Jurkat, Clone E6-1 (cell line): ENCODE data around the gene SOX3.

Experiments used
- DNase-seq: peaks from one replicate; pipeline ENCODE4 v3.0.0-alpha.2; 2011; ENCODE audit warnings: low read depth, low spot score
- H3K4me3 ChIP-seq: 2 replicates; pipeline ENCODE4 v1.5.1; 2011; ENCODE audit warnings: mild to moderate bottlenecking, low read length, control low read depth, moderate library complexity

The SOX3 gene

DNA sequence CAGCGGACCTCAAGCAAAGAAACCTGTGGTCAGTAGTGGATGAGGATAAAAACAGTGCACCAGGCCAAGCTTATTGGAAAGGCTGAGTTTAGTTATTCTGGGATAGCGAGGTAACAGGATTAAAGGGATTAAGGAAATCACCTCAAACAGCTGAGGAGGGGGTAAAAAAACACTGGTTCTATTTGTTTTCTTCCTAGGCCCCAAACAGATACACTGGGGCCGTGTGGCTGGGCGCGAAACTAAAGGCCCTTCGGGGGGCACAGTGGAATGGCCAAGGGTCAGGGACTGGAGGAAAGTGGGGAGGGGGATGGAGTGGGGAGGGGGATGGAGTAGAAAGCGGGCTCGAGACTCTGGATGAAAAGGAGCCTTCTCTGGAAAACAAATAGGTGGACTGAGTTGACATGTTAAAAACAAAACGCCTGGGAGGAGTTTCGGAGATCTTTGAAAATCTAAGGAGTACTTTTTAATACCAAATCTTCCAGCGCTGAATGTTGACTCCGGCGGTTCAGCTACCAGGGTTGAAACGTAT is 2.9 kb downstream of the SOX3 start:
- no peak for DNase-seq
- H3K4me3 ChIP-seq, result no peak overlapping the region

DNA sequence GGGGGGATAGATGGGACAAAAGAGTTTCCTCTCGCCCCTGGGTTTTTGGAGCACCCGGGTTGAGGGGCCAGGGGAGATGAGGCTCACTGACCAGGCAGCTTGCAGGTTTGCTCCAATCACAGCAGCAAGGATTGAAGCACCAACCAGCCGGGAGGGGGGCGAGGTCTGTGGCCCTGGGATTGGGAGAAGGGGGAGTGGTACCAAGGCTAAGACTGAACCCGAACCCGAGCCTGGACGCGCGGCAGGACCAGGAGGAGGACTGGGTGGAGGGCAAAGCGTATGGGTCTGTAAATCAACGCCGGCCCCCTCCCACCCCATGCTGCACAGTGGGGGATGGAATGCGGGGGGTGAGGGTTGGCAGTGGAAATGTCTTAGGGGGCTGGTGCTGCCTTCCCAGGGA is 3.5 kb downstream of the SOX3 start:
- DNase-seq, result no peak
- H3K4me3 ChIP-seq, result no peak overlapping the region

DNA sequence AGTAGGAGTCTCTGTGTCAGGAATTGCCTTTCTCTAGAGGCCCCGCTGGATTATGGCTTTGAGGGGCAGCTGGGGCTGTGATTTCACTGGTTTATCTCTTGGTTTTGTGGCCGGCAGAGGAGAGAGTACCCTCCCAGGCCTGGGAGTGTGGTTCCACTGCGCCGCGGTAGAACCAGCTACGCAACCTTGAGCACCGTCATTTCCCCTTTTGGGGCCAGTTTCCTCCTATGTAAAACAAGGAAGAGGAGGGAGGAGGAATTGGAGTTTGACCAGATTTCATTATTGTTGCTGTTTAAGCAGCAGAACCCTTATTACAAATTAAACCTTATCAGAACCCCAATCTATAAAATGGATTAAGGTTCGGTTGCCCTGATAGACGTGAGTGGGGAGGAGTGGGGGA is 4.4 kb downstream of the SOX3 start:
- H3K4me3 ChIP-seq, result no peak overlapping the region
- no peak for DNase-seq

DNA sequence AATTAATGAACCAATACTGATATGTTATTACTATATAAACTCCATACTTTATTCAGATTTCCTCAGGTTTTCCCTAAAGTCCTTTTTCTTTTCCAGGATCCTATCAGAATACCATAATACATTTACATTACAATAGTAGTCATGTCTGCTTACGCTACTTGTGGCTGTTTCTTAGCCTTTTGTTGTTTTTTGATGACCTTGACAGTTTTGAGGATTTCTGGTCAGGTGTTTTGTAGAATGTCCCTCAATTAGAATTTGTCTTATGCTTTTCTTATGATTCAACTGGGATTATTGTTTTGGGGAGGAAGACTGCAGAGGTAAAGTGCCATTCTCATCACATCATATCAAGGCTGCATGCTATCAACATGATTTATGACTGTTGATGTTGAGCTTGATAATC is 9.1 kb downstream of the SOX3 start:
- no peak overlapping the region for H3K4me3 ChIP-seq
- DNase-seq, result no peak

DNA sequence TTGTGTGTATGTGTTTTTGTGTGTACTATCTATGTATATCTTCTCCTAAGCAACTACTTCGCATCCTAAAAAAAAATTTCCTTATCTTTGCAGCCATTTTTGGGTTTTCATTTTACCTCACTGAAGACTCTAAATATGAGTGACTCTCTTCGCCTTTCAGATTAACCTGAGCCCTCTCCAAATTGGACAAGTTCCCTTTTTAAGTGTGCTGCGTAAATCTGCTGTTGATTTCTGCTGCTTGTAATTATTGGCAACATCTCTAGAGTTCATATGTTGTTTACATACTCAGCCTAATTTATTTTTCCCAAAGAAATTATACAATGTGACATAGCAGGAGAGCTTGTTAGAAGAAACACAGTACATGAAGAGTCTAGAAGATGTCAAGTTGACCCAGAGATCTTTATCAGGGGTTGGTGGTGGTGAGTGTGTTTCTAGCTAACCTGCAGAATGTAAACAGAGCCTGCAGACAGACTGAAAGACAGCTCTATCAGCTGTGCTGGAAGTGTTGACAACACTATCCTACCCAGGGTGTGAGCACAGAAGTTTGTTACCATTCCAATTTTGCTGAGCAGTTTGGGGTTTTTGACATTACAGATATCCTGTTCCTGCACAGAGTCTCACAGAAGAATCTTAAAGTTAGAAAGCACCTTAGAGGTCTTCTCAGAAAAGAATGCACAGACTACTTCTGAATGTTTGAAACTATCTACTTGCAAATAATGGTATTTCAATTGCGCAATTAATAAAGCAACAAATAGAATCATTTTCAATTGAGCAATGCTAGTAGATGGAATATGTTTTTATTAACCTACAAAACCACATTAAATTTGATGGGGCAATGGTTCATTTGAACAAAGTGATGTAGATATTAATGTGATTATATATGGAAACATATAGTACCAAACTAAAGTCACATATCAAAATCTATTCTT is 12.5 kb downstream of the SOX3 start:
- no peak overlapping the region for H3K4me3 ChIP-seq
- no peak for DNase-seq

DNA sequence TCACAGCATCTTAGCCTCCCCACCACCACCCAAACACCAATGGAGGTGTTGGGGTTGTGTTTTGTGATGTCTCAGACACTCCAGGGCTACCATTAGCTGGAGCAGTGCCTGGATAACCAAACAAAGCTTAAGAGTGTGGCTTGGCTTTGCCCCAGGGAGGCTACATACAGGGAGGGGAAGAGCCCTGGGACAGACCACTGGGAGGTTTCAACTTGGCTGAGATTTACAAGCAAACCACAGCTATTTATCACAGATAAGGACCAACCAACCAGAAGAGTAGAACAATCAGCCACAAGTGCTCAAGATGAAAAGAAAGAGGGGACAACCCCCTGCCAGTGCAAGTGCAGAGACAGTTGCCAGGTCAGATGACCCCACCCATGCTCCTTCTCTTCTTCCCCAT is 24.1 kb downstream of the SOX3 start:
- DNase-seq, result no peak
- H3K4me3 ChIP-seq, result no peak overlapping the region

DNA sequence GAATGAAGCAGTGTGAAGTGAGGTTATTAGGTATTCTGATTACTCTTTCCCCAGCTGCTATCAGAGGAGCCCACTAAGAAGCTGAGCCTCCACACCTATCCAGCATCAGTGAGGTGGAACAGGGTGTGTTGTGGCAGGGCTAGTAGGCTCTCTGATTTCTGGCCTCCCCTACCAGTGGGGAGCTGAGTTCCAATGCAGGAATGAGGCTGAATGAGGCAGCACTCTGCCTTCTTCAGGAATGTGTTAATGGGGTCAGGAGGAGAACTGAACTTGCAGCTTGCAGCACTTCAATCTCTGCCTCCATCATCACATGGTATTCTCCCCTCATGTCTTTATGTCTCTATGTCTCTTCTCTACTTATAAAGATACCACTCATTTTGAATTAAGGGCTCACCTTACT is 26.9 kb downstream of the SOX3 start:
- no peak for DNase-seq
- no peak overlapping the region for H3K4me3 ChIP-seq

DNA sequence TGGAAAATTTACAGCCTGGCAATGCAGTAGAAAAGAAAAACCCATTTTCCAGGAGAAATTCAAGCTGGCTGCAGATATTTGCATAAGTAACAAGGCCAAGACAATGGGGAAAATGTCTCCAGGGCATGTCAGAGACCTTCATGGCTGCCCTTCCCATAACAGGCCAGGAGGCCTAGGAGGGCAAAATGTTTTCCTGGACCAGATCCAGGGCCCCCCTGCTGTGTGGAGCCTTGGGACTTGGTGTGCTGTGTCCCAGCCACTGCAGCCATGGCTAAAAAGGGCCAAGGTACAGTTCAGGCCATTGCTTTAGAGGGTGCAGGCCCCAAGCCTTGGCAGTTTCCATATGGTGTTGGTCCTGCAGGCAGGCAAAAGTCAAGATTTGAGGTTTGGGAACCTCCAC is 29.8 kb downstream of the SOX3 start:
- DNase-seq, result no peak
- no peak overlapping the region for H3K4me3 ChIP-seq

DNA sequence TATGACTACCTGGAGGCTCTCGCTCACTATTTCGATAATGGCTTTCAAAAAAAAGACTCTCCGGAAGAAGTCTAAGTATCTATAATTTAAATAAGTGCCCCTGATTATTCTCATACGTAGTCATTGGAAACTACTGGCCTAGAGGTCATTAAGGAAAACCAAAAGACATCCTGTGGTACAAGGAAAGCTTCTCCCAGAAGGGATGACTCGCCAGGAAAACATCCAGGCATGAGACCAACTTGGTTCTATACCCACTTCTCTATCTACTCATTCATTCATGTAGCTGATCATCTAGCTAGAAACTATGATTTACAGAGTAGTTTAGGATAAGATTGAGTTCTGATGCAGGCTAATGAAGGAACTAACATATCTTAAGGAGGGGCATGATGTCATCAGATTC is 37.7 kb downstream of the SOX3 start:
- H3K4me3 ChIP-seq, result no peak overlapping the region
- DNase-seq, result no peak
